SK-N-SH (cell line): ENCODE measurements around the gene HOXA10. TPM values are rescaled to one million over a fixed set of nuclear protein-coding genes. Genes with fewer than 3 reads are reported as not detected.

Experiments
- CTCF ChIA-PET: fragments of 300-600, 350-600 bp; formaldehyde crosslinking; extraction: SDS; loops from one replicate; lab custom pipeline; 2021; lab: Yijun Ruan, JAX
- POLR2A ChIA-PET: fragments of 350-600 bp; sonication (Branson Sonifier 250); formaldehyde crosslinking; extraction: SDS; loops from one replicate; lab custom pipeline; 2020; ENCODE audit warnings: antibody characterized with exemption, inconsistent platforms; lab: Yijun Ruan, JAX
- DNase-seq: peaks from one replicate; pipeline ENCODE4 v3.0.0; 2012
- H2AFZ ChIP-seq: fragments of 200-600 bp; sonication (generic); 2 replicates; pipeline ENCODE4 v1.8.1; 2016; ENCODE audit warnings: antibody characterized with exemption, mild to moderate bottlenecking, low read depth
- H3F3A ChIP-seq: fragments of 200-600 bp; sonication (generic); replicated peaks from 2 replicates; pipeline ENCODE3; 2016; ENCODE audit warnings: antibody characterized with exemption, mild to moderate bottlenecking; ENCODE audit not compliant: insufficient read depth
- H3K27ac ChIP-seq, 2 experiments: fragments of 200-500 bp in 1 of 2; fragments of 200-600 bp in 1 of 2; sonication (Bioruptor generic) in 1 of 2; sonication (generic), shearing (Covaris generic) in 1 of 2; 2 replicates each; pipeline versions ENCODE4 v1.5.1 to v1.6.1; 2014 to 2016; ENCODE audit warnings: low read depth in 2 of 2, inconsistent platforms in 1 of 2, low read length in 1 of 2, mild to moderate bottlenecking in 1 of 2, mixed read lengths in 1 of 2
- H3K27me3 ChIP-seq: fragments of 200-600 bp; sonication (generic), shearing (Covaris generic); 2 replicates; pipeline ENCODE4 v1.6.1; 2016; ENCODE audit warnings: mixed run types; ENCODE audit not compliant: insufficient read depth
- H3K36me3 ChIP-seq, 2 experiments: fragments of 200-500 bp in 1 of 2; fragments of 200-600 bp in 1 of 2; sonication (Bioruptor generic) in 1 of 2; sonication (generic) in 1 of 2; replicated peaks in 1 of 2; 2 replicates each; pipeline versions ENCODE3 to v1.5.1; 2014 to 2016; ENCODE audit warnings: low read length in 1 of 2, mild to moderate bottlenecking in 1 of 2; ENCODE audit not compliant: insufficient read depth in 2 of 2, control insufficient read depth in 1 of 2
- H3K4me1 ChIP-seq, 2 experiments: fragments of 200-500 bp in 1 of 2; fragments of 200-600 bp in 1 of 2; sonication (Bioruptor generic) in 1 of 2; sonication (generic), shearing (Covaris generic) in 1 of 2; 2 replicates each; pipeline versions ENCODE4 v1.5.1 to v1.6.1; 2014 to 2016; ENCODE audit warnings: low read depth in 1 of 2, low read length in 1 of 2, mixed run types in 1 of 2; ENCODE audit not compliant: insufficient read depth in 2 of 2, control insufficient read depth in 1 of 2
- H3K4me2 ChIP-seq: fragments of 200-600 bp; sonication (generic), shearing (Covaris generic); 2 replicates; pipeline ENCODE4 v1.6.1; 2017; ENCODE audit warnings: mixed run types
- H3K4me3 ChIP-seq, 2 experiments: fragments of 200-500 bp in 1 of 2; fragments of 200-600 bp in 1 of 2; sonication (Bioruptor generic) in 1 of 2; sonication (generic), shearing (Covaris generic) in 1 of 2; 2 replicates each; pipeline versions ENCODE4 v1.5.1 to v1.8.1; 2014 to 2016; ENCODE audit warnings: low read depth in 2 of 2, inconsistent platforms in 1 of 2, low read length in 1 of 2, mild to moderate bottlenecking in 1 of 2, mixed read lengths in 1 of 2, moderate library complexity in 1 of 2
- H3K79me2 ChIP-seq: fragments of 200-600 bp; sonication (generic); 2 replicates; pipeline ENCODE4 v1.8.1; 2017; ENCODE audit warnings: mild to moderate bottlenecking; ENCODE audit not compliant: insufficient read depth
- H3K9ac ChIP-seq: fragments of 200-600 bp; sonication (generic); 2 replicates; pipeline ENCODE4 v1.6.1; 2017; ENCODE audit warnings: mixed run types
- H3K9me2 ChIP-seq: fragments of 200-600 bp; sonication (generic); 2 replicates; pipeline ENCODE4 v1.6.1; 2017; ENCODE audit warnings: mixed run types
- H3K9me3 ChIP-seq: fragments of 200-600 bp; sonication (generic); 2 replicates; pipeline ENCODE4 v1.6.1; 2017; ENCODE audit warnings: mixed run types, mild to moderate bottlenecking, moderate library complexity
- H4K20me1 ChIP-seq: fragments of 200-600 bp; sonication (generic); 2 replicates; pipeline ENCODE4 v1.6.1; 2017; ENCODE audit warnings: mild to moderate bottlenecking, mixed run types; ENCODE audit not compliant: insufficient read depth
- ELF1 ChIP-seq: IDR thresholded peaks from 2 replicates; pipeline ENCODE4 v1.4.0; 2012
- FOSL2 ChIP-seq: IDR thresholded peaks from 2 replicates; pipeline ENCODE4 v1.4.0; 2012; ENCODE audit warnings: low read depth, mild to moderate bottlenecking, moderate library complexity, borderline replicate concordance
- FOXJ3 ChIP-seq: sonication (generic); formaldehyde crosslinking; IDR thresholded peaks from 2 replicates; pipeline ENCODE4 v1.5.1; 2020; ENCODE audit warnings: mild to moderate bottlenecking, missing genetic modification reagents
- IRF3 ChIP-seq: fragments of 150-350 bp; IDR thresholded peaks from 2 replicates; pipeline ENCODE4 v1.6.1; 2016; ENCODE audit warnings: mild to moderate bottlenecking, low read depth, low read length
- JUND ChIP-seq: IDR thresholded peaks from 2 replicates; pipeline ENCODE4 v1.4.0; 2012
- MAX ChIP-seq: IDR thresholded peaks from 2 replicates; pipeline ENCODE4 v1.4.0; 2012; ENCODE audit warnings: low read depth
- MEF2A ChIP-seq: IDR thresholded peaks from 2 replicates; pipeline ENCODE4 v1.4.0; 2012; ENCODE audit warnings: low read depth, borderline replicate concordance
- NRF1 ChIP-seq: IDR thresholded peaks from 2 replicates; pipeline ENCODE4 v1.6.1; 2012; ENCODE audit warnings: low read depth, mild to moderate bottlenecking, low read length
- RCOR1 ChIP-seq: fragments of 150-350 bp; IDR thresholded peaks from 2 replicates; pipeline ENCODE4 v1.6.1; 2017; ENCODE audit warnings: antibody characterized with exemption, low read length
- RFX5 ChIP-seq: IDR thresholded peaks from 2 replicates; pipeline ENCODE4 v1.6.1; 2012; ENCODE audit warnings: mild to moderate bottlenecking, improper control_type of control experiment, low read length
- TAF1 ChIP-seq: IDR thresholded peaks from 2 replicates; pipeline ENCODE4 v1.6.1; 2012; ENCODE audit warnings: low read depth, mild to moderate bottlenecking, low read length, moderate library complexity, borderline replicate concordance
- YY1 ChIP-seq: IDR thresholded peaks from 2 replicates; pipeline ENCODE4 v1.4.0; 2012; ENCODE audit warnings: low read depth, mild to moderate bottlenecking
- WGBS: methylation state at CpG from one replicate; pipeline ENCODE4 v1.1.6; 2017; ENCODE audit warnings: low lambda C conversion rate; 5-methylcytosine and 5-hydroxymethylcytosine counted together
- polyA plus RNA-seq, 3 experiments: library from polyadenylated mRNA; depleted of rRNA; stranded (reverse); fragments of >200 nt; gene quantifications; 2 replicates each; pipeline ENCODE4 v1.2.3, GENCODE V29; 2012
- TF ChIP-seq, protein P1 (sequence below): IDR thresholded peaks from 2 replicates; pipeline ENCODE4 v1.4.0; 2012; ENCODE audit warnings: low read depth, borderline replicate concordance

HOXA10 gene
- polyA plus RNA-seq, 1 of the 3 experiments (the other 2 are of a cell fraction) = not detected

DNA sequence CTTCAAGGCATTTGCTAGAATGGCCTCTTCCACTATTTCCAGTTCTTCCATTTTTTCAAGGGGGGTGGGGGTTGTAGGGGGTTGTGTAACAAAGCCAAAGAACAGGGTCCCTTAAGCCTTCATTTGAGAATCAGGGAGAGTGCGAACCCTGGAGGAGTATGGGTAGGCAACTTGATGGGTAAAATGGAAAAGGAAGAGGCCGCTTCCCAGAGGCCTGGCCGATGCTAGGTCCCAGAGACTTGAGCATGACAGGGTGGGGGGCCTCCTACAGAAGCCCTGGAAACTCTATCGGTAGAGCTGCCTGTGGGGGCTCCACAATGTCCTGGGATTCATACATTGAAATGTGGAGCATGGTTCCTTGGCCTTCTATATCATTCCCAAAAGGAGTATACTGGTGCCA is 34.9 kb upstream of the HOXA10 start:
- Histone ChIP-seq H3F3A (no peaks in the 10 kb centered on the region), H3K9ac (no peak overlapping the region), H3K9me3 (no peaks in the 10 kb centered on the region), H3K27ac (no peak overlapping the region), H4K20me1 (no peaks in the 10 kb centered on the region; the same call in 1 of the 2 replicates), H2AFZ (no peak overlapping the region), H3K4me3 (no peak overlapping the region), H3K36me3 (no peaks in the 10 kb centered on the region), H3K4me1 (peaks cover 0 to 21% of the 10 kb centered on the region in 2 experiments; a peak in 1 of 4 replicates), H3K27me3 (peaks cover 97% of the 10 kb centered on the region), H3K9me2 (no peaks in the 10 kb centered on the region), H3K4me2 (no peak overlapping the region), H3K79me2 (no peaks in the 10 kb centered on the region)
- ChIA-PET POLR2A (interaction anchor here (0.7 to 0.9 kb wide), 2 partner anchors 9 to 11 kb away, joined by 3 to 4 read pairs; no protein-coding TSS in a partner anchor), CTCF (interaction anchor here (0.6 to 8.7 kb wide), 22 partner anchors 9 to 1067 kb away, joined by 3 to 81 read pairs (median 13); partner anchors contain the start of genes HOXA13 and TAX1BP1)
- 24% methylated on average over 4 of the region's 4 CpGs for WGBS
- TF ChIP-seq FOXJ3 (CRISPR knock-in tag) (no peak), NRF1 (no peak), ELF1 (no peak), IRF3 (no peak), YY1 (no peak), JUND (no peak), MEF2A (no peak), RFX5 (no peak)
- TF ChIP-seq, protein P1, sequence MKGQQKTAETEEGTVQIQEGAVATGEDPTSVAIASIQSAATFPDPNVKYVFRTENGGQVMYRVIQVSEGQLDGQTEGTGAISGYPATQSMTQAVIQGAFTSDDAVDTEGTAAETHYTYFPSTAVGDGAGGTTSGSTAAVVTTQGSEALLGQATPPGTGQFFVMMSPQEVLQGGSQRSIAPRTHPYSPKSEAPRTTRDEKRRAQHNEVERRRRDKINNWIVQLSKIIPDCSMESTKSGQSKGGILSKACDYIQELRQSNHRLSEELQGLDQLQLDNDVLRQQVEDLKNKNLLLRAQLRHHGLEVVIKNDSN = no peak
- no peak for DNase-seq

DNA sequence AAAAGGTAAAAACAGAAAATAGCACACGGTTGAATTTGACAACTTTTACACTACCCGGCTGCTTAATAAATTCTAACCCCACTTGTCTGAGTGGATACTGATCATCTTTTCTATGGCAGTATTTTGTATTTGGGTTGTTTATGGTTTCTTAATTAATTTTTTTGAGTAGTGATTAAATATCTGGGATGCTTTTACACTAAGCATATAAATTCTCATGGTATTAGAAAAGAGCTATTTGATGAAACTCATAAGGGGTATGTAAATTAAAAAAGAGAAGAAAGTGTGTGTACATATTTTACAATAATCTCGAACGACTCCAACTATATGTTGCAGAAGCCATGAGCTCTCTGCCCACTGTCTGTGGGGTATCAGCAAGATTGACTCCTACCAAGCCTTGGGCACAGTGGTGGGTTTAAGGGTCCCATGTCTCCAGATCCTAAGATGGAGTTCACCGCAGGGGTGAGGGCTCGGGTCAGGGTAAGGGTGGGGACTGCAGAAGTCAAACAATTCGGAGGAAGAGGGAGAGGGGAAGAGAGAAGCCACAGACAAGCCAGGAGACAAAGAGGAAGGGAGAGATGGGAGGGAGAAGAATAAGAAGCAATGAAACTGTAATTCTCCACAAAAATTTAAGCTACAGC is 33.3 kb upstream of the HOXA10 start:
- 8% methylated on average over 7 of the region's 7 CpGs for WGBS
- no peak for DNase-seq
- Histone ChIP-seq H3K36me3 (no peaks in the 10 kb centered on the region), H3K9me2 (no peaks in the 10 kb centered on the region), H4K20me1 (no peaks in the 10 kb centered on the region; the same call in 1 of the 2 replicates), H2AFZ (no peak overlapping the region), H3K4me1 (peaks cover 0 to 11% of the 10 kb centered on the region in 2 experiments; a peak in 1 of 4 replicates), H3K79me2 (no peaks in the 10 kb centered on the region), H3F3A (no peaks in the 10 kb centered on the region), H3K27ac (no peak overlapping the region), H3K4me3 (no peak overlapping the region), H3K27me3 (peaks cover 97% of the 10 kb centered on the region), H3K9me3 (no peaks in the 10 kb centered on the region), H3K4me2 (no peak overlapping the region), H3K9ac (no peak overlapping the region)
- TF ChIP-seq RCOR1 (no peak), JUND (no peak), MAX (no peak), NRF1 (no peak), FOSL2 (no peak), TAF1 (no peak)
- TF ChIP-seq, protein P1 = no peak
- CTCF ChIA-PET = interaction anchor here (0.6 to 8.7 kb wide), 9 partner anchors 13 to 885 kb away, joined by 3 to 81 read pairs (median 37); no protein-coding TSS in a partner anchor
- POLR2A ChIA-PET = no interaction called here
